Measurements from ENCODE around the gene DDX52. TPM values are rescaled to one million over a fixed set of nuclear protein-coding genes. Genes with fewer than 3 reads are reported as not detected.

The DDX52 gene
- total and polyA plus RNA-seq, 2 of the 13 experiments (the other 11 are each of a cell fraction or from before 2014, with no cell fraction given): 8.9 to 36.1 TPM

DNA sequence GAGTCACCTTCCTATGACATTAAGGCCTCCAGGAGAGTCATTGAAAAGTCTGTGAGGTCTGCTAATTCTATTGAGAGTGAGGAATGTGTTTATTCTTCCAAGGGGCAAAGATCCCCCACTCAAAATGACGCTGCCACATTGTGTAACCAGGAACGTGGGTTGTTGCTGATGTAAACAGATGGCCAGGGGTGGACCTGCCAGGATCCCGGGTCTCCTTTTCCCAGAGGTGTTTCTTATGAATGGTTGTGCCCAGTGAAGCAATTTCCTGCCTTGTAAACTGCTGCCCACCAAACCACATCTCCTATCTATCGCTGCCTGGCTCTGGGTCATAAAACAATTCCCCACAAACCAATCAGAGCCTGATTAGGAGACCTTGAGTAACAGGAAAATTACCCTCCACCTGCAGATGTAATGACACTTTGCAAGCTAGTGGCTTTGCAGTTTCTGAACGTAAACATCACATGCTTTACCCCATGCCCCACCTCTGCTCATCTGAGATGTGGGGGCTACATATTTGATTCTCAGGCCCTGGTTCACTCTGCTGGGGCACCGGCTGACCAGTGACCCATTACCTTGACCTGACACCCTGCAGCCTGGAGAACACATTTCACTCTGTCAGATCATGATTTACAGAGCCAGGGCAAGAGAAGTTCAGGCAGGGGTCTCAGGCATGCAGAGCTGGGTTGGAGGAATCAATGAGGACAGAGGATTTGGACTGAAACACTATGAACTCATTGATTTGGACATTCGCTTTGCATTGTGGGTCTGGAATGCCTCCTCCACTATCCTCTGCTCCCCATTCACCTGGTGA is 33.1 kb upstream of the DDX52 start (continued):
- TF ChIP-seq GTF3A (CRISPR knock-in tag; conservative IDR thresholded peaks at IDR 0.05) (no peak), MLXIP (CRISPR knock-in tag; IDR thresholded peaks at IDR 0.05; ENCODE audit: borderline replicate concordance) (peak; percentile 57; the same call in 1 of the 2 replicates), ETS1 (CRISPR knock-in tag; IDR thresholded peaks at IDR 0.05) (no peak), HNF1B (CRISPR knock-in tag; IDR thresholded peaks at IDR 0.05) (peak; percentile 32; the same call in 1 of the 2 replicates), ADNP (CRISPR knock-in tag; IDR thresholded peaks at IDR 0.05) (no peak), ZNF607 (CRISPR knock-in tag; IDR thresholded peaks at IDR 0.05; ENCODE audit: borderline replicate concordance) (no peak), ZNF432 (CRISPR knock-in tag; IDR thresholded peaks at IDR 0.05; ENCODE audit: borderline replicate concordance) (no peak), PAWR (CRISPR knock-in tag; IDR thresholded peaks at IDR 0.05; ENCODE audit: borderline replicate concordance) (no peak), DRAP1 (CRISPR knock-in tag; IDR thresholded peaks at IDR 0.05) (peak; percentile 33; the same call in 1 of the 2 replicates), ZNF33B (CRISPR knock-in tag; IDR thresholded peaks at IDR 0.05) (peak; percentile 42; the same call in 1 of the 2 replicates), LCORL (IDR thresholded peaks at IDR 0.05) (no peak), LCORL (CRISPR knock-in tag; IDR thresholded peaks at IDR 0.05) (peak; percentile 17), ZNF781 (CRISPR knock-in tag; IDR thresholded peaks at IDR 0.05; ENCODE audit: borderline replicate concordance, not compliant biosample characterization) (peak; percentile 34), THAP11 (CRISPR knock-in tag; IDR thresholded peaks at IDR 0.05) (peak; percentile 10)
- TF ChIP-seq, protein P1, sequence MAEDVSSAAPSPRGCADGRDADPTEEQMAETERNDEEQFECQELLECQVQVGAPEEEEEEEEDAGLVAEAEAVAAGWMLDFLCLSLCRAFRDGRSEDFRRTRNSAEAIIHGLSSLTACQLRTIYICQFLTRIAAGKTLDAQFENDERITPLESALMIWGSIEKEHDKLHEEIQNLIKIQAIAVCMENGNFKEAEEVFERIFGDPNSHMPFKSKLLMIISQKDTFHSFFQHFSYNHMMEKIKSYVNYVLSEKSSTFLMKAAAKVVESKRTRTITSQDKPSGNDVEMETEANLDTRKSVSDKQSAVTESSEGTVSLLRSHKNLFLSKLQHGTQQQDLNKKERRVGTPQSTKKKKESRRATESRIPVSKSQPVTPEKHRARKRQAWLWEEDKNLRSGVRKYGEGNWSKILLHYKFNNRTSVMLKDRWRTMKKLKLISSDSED (CRISPR knock-in tag; IDR thresholded peaks at IDR 0.05): no peak
- TF ChIP-seq, protein P2, sequence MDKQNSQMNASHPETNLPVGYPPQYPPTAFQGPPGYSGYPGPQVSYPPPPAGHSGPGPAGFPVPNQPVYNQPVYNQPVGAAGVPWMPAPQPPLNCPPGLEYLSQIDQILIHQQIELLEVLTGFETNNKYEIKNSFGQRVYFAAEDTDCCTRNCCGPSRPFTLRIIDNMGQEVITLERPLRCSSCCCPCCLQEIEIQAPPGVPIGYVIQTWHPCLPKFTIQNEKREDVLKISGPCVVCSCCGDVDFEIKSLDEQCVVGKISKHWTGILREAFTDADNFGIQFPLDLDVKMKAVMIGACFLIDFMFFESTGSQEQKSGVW (CRISPR knock-in tag; IDR thresholded peaks at IDR 0.05; ENCODE audit: borderline replicate concordance): no peak
- TF ChIP-seq, protein P3, sequence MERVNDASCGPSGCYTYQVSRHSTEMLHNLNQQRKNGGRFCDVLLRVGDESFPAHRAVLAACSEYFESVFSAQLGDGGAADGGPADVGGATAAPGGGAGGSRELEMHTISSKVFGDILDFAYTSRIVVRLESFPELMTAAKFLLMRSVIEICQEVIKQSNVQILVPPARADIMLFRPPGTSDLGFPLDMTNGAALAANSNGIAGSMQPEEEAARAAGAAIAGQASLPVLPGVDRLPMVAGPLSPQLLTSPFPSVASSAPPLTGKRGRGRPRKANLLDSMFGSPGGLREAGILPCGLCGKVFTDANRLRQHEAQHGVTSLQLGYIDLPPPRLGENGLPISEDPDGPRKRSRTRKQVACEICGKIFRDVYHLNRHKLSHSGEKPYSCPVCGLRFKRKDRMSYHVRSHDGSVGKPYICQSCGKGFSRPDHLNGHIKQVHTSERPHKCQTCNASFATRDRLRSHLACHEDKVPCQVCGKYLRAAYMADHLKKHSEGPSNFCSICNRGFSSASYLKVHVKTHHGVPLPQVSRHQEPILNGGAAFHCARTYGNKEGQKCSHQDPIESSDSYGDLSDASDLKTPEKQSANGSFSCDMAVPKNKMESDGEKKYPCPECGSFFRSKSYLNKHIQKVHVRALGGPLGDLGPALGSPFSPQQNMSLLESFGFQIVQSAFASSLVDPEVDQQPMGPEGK (CRISPR knock-in tag; IDR thresholded peaks at IDR 0.05): peak; percentile 61

Measured in HepG2 (cell line).